ENCODE results near the gene FLOT1. TPM values are rescaled to one million over a fixed set of nuclear protein-coding genes. Genes with fewer than 3 reads are reported as not detected.
A peak's percentile ranks its signal among the peaks of the same experiment; 100 is the strongest.

FLOT1 gene
- polyA plus RNA-seq, 1 donor (not counting 4 experiments of a cell fraction or from before 2014, with no cell fraction given): 21.6 TPM

GRCh38 chr6:30685157-30686008, 57.1 kb downstream of the FLOT1 start:
- Histone ChIP-seq H3K79me2 (ENCODE audit: control insufficient read depth, insufficient read depth, low read length) (peaks cover 87% of the 10 kb centered on the region), H3K27ac (ENCODE audit: control insufficient read depth, insufficient read depth, low read length) (peak overlapping the region; percentile 94), H3K4me1 (ENCODE audit: control insufficient read depth, extremely low read depth, insufficient read depth, low read length) (peaks cover 44% of the 10 kb centered on the region), H3K27me3 (ENCODE audit: control insufficient read depth, extremely low read depth, insufficient read depth, low read length) (no peaks in the 10 kb centered on the region), H3K36me3 (ENCODE audit: control insufficient read depth in 2 of 2, extremely low read depth in 1 of 2, insufficient read depth in 2 of 2, low read length in 2 of 2) (peaks cover 10 to 37% of the 10 kb centered on the region in 2 experiments), H3K9me3 (ENCODE audit: control insufficient read depth, low read depth, low read length) (no peaks in the 10 kb centered on the region), H3K9ac (ENCODE audit: control insufficient read depth, extremely low read depth, insufficient read depth, low read length) (peak overlapping the region; percentile 97), H3K4me2 (ENCODE audit: control insufficient read depth, extremely low read depth, insufficient read depth, low read depth, low read length) (peak overlapping the region; percentile 100), H3K4me3 (ENCODE audit: control insufficient read depth in 2 of 3, extremely low read depth in 1 of 3, insufficient read depth in 2 of 3, low read depth in 1 of 3, low read length in 3 of 3) (peak overlapping the region; percentile 68 to 94 (median 82)), H4K20me1 (ENCODE audit: control insufficient read depth, extremely low read depth, insufficient read depth, low read length) (peaks cover 11% of the 10 kb centered on the region), H3K9me1 (ENCODE audit: control insufficient read depth, extremely low read depth, insufficient read depth, low read length) (no peaks in the 10 kb centered on the region), H2AFZ (ENCODE audit: control insufficient read depth, low read length) (no peak overlapping the region)
- DNase-seq (ENCODE audit: low read depth, low spot score) (no peak), FAIRE-seq (no peak)
- TF ChIP-seq CTCF (optimal IDR thresholded peaks at IDR 0.05 in 1 of 3, IDR thresholded peaks at IDR 0.05 in 1 of 3, conservative IDR thresholded peaks at IDR 0.05 in 1 of 3; ENCODE audit: extremely low read depth in 1 of 3, insufficient read depth in 2 of 3, low read length in 3 of 3) (peak in 1 of 3 experiments; percentile 31), EZH2 (IDR thresholded peaks at IDR 0.05; ENCODE audit: low read length) (no peak)
- dilution Hi-C loops (cut with MboI; ENCODE audit: extremely low pct_ligation_motif_present, low sequenced_read_pairs): no loop called here

- no peak for DNase-seq (ENCODE audit: low read depth, low spot score)
- H3K27ac ChIP-seq (ENCODE audit: control insufficient read depth, insufficient read depth, low read length): peak overlapping the region; percentile 94
- H3K36me3 ChIP-seq (ENCODE audit: control insufficient read depth in 2 of 2, extremely low read depth in 1 of 2, insufficient read depth in 2 of 2, low read length in 2 of 2): peaks cover 13 to 41% of the 10 kb centered on the region in 2 experiments
- no peaks in the 10 kb centered on the region for H3K9me1 ChIP-seq (ENCODE audit: control insufficient read depth, extremely low read depth, insufficient read depth, low read length)
- no peak for TF ChIP-seq CTCF (optimal IDR thresholded peaks at IDR 0.05 in 1 of 3, IDR thresholded peaks at IDR 0.05 in 1 of 3, conservative IDR thresholded peaks at IDR 0.05 in 1 of 3; ENCODE audit: extremely low read depth in 1 of 3, insufficient read depth in 2 of 3, low read length in 3 of 3)
- TF ChIP-seq EZH2 (IDR thresholded peaks at IDR 0.05; ENCODE audit: low read length): no peak
- no peaks in the 10 kb centered on the region for H3K27me3 ChIP-seq (ENCODE audit: control insufficient read depth, extremely low read depth, insufficient read depth, low read length)
- peaks cover 19% of the 10 kb centered on the region for H4K20me1 ChIP-seq (ENCODE audit: control insufficient read depth, extremely low read depth, insufficient read depth, low read length)
- peaks cover 88% of the 10 kb centered on the region for H3K79me2 ChIP-seq (ENCODE audit: control insufficient read depth, insufficient read depth, low read length)
- dilution Hi-C loops (cut with MboI; ENCODE audit: extremely low pct_ligation_motif_present, low sequenced_read_pairs): no loop called here
- H3K9me3 ChIP-seq (ENCODE audit: control insufficient read depth, low read depth, low read length): no peaks in the 10 kb centered on the region
- H3K4me2 ChIP-seq (ENCODE audit: control insufficient read depth, extremely low read depth, insufficient read depth, low read depth, low read length): peak overlapping the region; percentile 100
- no peak overlapping the region for H2AFZ ChIP-seq (ENCODE audit: control insufficient read depth, low read length)
- peak overlapping the region; percentile 68 to 94 (median 82) for H3K4me3 ChIP-seq (ENCODE audit: control insufficient read depth in 2 of 3, extremely low read depth in 1 of 3, insufficient read depth in 2 of 3, low read depth in 1 of 3, low read length in 3 of 3)
- no peak for FAIRE-seq
- H3K9ac ChIP-seq (ENCODE audit: control insufficient read depth, extremely low read depth, insufficient read depth, low read length): peak overlapping the region; percentile 97
- peaks cover 44% of the 10 kb centered on the region for H3K4me1 ChIP-seq (ENCODE audit: control insufficient read depth, extremely low read depth, insufficient read depth, low read length)
Observed at GRCh38 chr6:30684386-30685156, 57.9 kb downstream of the FLOT1 start.

All from keratinocyte (primary cell).